ENCODE results near the gene RABL3. TPM values are rescaled to one million over a fixed set of nuclear protein-coding genes. Genes with fewer than 3 reads are reported as not detected.

The RABL3 gene
- total RNA-seq, 1 donor from 2014 or later, result 17.1 TPM

- TF ChIP-seq, protein P1, sequence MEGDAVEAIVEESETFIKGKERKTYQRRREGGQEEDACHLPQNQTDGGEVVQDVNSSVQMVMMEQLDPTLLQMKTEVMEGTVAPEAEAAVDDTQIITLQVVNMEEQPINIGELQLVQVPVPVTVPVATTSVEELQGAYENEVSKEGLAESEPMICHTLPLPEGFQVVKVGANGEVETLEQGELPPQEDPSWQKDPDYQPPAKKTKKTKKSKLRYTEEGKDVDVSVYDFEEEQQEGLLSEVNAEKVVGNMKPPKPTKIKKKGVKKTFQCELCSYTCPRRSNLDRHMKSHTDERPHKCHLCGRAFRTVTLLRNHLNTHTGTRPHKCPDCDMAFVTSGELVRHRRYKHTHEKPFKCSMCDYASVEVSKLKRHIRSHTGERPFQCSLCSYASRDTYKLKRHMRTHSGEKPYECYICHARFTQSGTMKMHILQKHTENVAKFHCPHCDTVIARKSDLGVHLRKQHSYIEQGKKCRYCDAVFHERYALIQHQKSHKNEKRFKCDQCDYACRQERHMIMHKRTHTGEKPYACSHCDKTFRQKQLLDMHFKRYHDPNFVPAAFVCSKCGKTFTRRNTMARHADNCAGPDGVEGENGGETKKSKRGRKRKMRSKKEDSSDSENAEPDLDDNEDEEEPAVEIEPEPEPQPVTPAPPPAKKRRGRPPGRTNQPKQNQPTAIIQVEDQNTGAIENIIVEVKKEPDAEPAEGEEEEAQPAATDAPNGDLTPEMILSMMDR (IDR thresholded peaks at IDR 0.05), result no peak
- DNase-seq (ENCODE audit: low spot score), result no peak
- Mint-ChIP-seq H3K36me3 (ENCODE audit: low read depth) (no peaks in the 10 kb centered on the region), H3K27me3 (ENCODE audit: low read depth) (no peaks in the 10 kb centered on the region), H3K4me3 (ENCODE audit: unreplicated experiment) (no peak overlapping the region), H3K4me1 (ENCODE audit: low read depth) (no peaks in the 10 kb centered on the region), H3K27ac (ENCODE audit: unreplicated experiment) (no peak overlapping the region), H3K9me3 (ENCODE audit: low read depth) (no peaks in the 10 kb centered on the region)
Measured at GRCh38 chr3:120713262-120713661, 29.1 kb downstream of the RABL3 start.

GRCh38 chr3:120710369-120710768 is 31.9 kb downstream of the RABL3 start:
- peaks cover 1% of the 10 kb centered on the region for H3K36me3 Mint-ChIP-seq (ENCODE audit: low read depth)
- no peaks in the 10 kb centered on the region for H3K4me1 Mint-ChIP-seq (ENCODE audit: low read depth)
- no peak overlapping the region for H3K4me3 Mint-ChIP-seq (ENCODE audit: unreplicated experiment)
- TF ChIP-seq, protein P1 (IDR thresholded peaks at IDR 0.05), result no peak
- no peak for DNase-seq (ENCODE audit: low spot score)
- no peak overlapping the region for H3K27ac Mint-ChIP-seq (ENCODE audit: unreplicated experiment)
- no peaks in the 10 kb centered on the region for H3K9me3 Mint-ChIP-seq (ENCODE audit: low read depth)
- no peaks in the 10 kb centered on the region for H3K27me3 Mint-ChIP-seq (ENCODE audit: low read depth)

DNA sequence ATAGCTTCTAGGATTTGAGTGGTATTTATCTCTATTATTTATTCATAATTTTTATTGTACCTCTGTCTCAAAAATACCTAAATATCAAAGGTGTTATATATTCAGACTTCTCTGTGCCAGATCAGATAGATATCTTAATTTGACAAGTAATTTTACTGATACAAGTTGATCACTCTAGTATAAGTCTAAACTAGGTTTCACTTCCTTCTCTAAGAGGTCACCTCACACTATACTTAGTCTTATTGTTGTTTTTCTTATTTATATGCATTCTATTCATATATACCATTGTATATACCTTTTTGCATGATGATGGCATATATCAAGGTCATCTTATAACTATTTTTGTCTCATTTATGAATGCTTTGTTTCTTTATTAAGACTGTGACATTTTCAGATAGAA is 33.9 kb downstream of the RABL3 start:
- TF ChIP-seq, protein P1 (IDR thresholded peaks at IDR 0.05), result no peak

GRCh38 chr3:120706950-120707349 is 35.4 kb downstream of the RABL3 start:
- Mint-ChIP-seq H3K27me3 (ENCODE audit: low read depth) (no peaks in the 10 kb centered on the region), H3K4me1 (ENCODE audit: low read depth) (no peaks in the 10 kb centered on the region), H3K4me3 (ENCODE audit: unreplicated experiment) (no peak overlapping the region), H3K9me3 (ENCODE audit: low read depth) (peaks cover 11% of the 10 kb centered on the region), H3K27ac (ENCODE audit: unreplicated experiment) (no peak overlapping the region), H3K36me3 (ENCODE audit: low read depth) (peaks cover 19% of the 10 kb centered on the region)
- TF ChIP-seq, protein P1 (IDR thresholded peaks at IDR 0.05), result no peak
- no peak for DNase-seq (ENCODE audit: low spot score)

More for the DNA sequence above, 33.9 kb downstream of the RABL3 start:
- Mint-ChIP-seq H3K4me3 (ENCODE audit: unreplicated experiment) (no peak overlapping the region), H3K27ac (ENCODE audit: unreplicated experiment) (no peak overlapping the region), H3K9me3 (ENCODE audit: low read depth) (peaks cover 8% of the 10 kb centered on the region), H3K27me3 (ENCODE audit: low read depth) (no peaks in the 10 kb centered on the region), H3K4me1 (ENCODE audit: low read depth) (no peaks in the 10 kb centered on the region), H3K36me3 (ENCODE audit: low read depth) (peaks cover 12% of the 10 kb centered on the region)
- no peak for DNase-seq (ENCODE audit: low spot score)

- no peak overlapping the region for H3K4me3 Mint-ChIP-seq (ENCODE audit: unreplicated experiment)
Measured at GRCh38 chr3:120705884-120706582, 36.3 kb downstream of the RABL3 start.

More at GRCh38 chr3:120705884-120706582, 36.3 kb downstream of the RABL3 start:
- no peak for DNase-seq (ENCODE audit: low spot score)
- Mint-ChIP-seq H3K36me3 (ENCODE audit: low read depth) (peaks cover 19% of the 10 kb centered on the region), H3K9me3 (ENCODE audit: low read depth) (peaks cover 11% of the 10 kb centered on the region), H3K4me1 (ENCODE audit: low read depth) (no peaks in the 10 kb centered on the region), H3K27me3 (ENCODE audit: low read depth) (no peaks in the 10 kb centered on the region), H3K27ac (ENCODE audit: unreplicated experiment) (no peak overlapping the region)
- TF ChIP-seq, protein P1 (IDR thresholded peaks at IDR 0.05), result no peak

Measured in chondrocyte (in vitro differentiated cells).